TTC549 (cell line): ENCODE results near the gene GRB10.
"Not testable (repeated sequence)": the region's sequence is repeated elsewhere in the genome, so short reads cannot be mapped to it uniquely, and the experiment has no call there.

ENCODE experiments used
- FAIRE-seq: peaks from 2 replicates; lab custom pipeline; 2012; peaks lifted over from hg19 to GRCh38; lab: Jason Lieb, UNC

GRB10 gene

GRCh38 chr7:50576388-50576787 lies 206.3 kb downstream of the GRB10 start:
- not testable (repeated sequence) for FAIRE-seq

- no peak for FAIRE-seq
Observed at GRCh38 chr7:50567715-50568261, 214.9 kb downstream of the GRB10 start.

GRCh38 chr7:50565977-50566376 lies 216.7 kb downstream of the GRB10 start:
- FAIRE-seq: no peak

GRCh38 chr7:50565559-50565916 lies 217.2 kb downstream of the GRB10 start:
- FAIRE-seq: no peak

- no peak for FAIRE-seq
Observed at GRCh38 chr7:50564640-50565558, 217.8 kb downstream of the GRB10 start, which contains the start of gene DDC. Gene DDC, minus strand, starts transcription at chr7:50565405. Its CDS starts 21,320 bp downstream, at chr7:50544085.

GRCh38 chr7:50564171-50564570 lies 218.5 kb downstream of the GRB10 start:
- FAIRE-seq: no peak

- FAIRE-seq: no peak
Observed at GRCh38 chr7:50562136-50562535, 220.6 kb downstream of the GRB10 start.

- no peak for FAIRE-seq
Observed at GRCh38 chr7:50560865-50561351, 221.8 kb downstream of the GRB10 start.

GRCh38 chr7:50559881-50560280 lies 222.8 kb downstream of the GRB10 start:
- FAIRE-seq: no peak

GRCh38 chr7:50558294-50559053 lies 224.2 kb downstream of the GRB10 start:
- no peak for FAIRE-seq

- FAIRE-seq: no peak
Observed at GRCh38 chr7:50557099-50557498, 225.6 kb downstream of the GRB10 start.

GRCh38 chr7:50556247-50556991 lies 226.3 kb downstream of the GRB10 start:
- FAIRE-seq: no peak

GRCh38 chr7:50555594-50556140 lies 227.0 kb downstream of the GRB10 start:
- FAIRE-seq: no peak

- no peak for FAIRE-seq
Observed at GRCh38 chr7:50554431-50555322, 228.0 kb downstream of the GRB10 start.

- no peak for FAIRE-seq
Observed at GRCh38 chr7:50553973-50554372, 228.7 kb downstream of the GRB10 start.

- FAIRE-seq: no peak
Observed at GRCh38 chr7:50552921-50553320, 229.8 kb downstream of the GRB10 start.

GRCh38 chr7:50552139-50552538 lies 230.6 kb downstream of the GRB10 start:
- FAIRE-seq: no peak

GRCh38 chr7:50545613-50546012 lies 237.1 kb downstream of the GRB10 start:
- not testable (repeated sequence) for FAIRE-seq

GRCh38 chr7:50544992-50545391 lies 237.7 kb downstream of the GRB10 start:
- FAIRE-seq: no peak

GRCh38 chr7:50543776-50544442 lies 238.8 kb downstream of the GRB10 start:
- no peak for FAIRE-seq
